K562 (cell line): ENCODE data around the gene LYPD6B. TPM values are rescaled to one million over a fixed set of nuclear protein-coding genes. Genes with fewer than 3 reads are reported as not detected.
A peak's percentile ranks its signal among the peaks of the same experiment; 100 is the strongest.

Experiments
- ATAC-seq: fragments of 200-7000 bp; cut with Tn5 transposase; 3 replicates; pipeline ENCODE4 v1.9.1; 2020; ENCODE audit warnings: moderate library complexity
- BruUV-seq: library from RNA; stranded (reverse); fragments of 400-500 nt; replicated peaks from 2 replicates; lab custom pipeline; 2021; lab: Mats Ljungman, UMichigan
- CTCF ChIA-PET: fragments of 300-600 bp; formaldehyde crosslinking; extraction: SDS; loops from one replicate; lab custom pipeline; 2021; ENCODE audit warnings: low intra/inter-chr PET ratio; lab: Yijun Ruan, JAX
- POLR2A ChIA-PET: fragments of 300-600, 350-650 bp; sonication (Branson Sonifier 250); formaldehyde crosslinking; extraction: SDS; loops from one replicate; lab custom pipeline; 2021; ENCODE audit warnings: antibody characterized with exemption, inconsistent platforms; lab: Yijun Ruan, JAX
- DNase-seq, 4 experiments: peaks; one replicate each; pipeline versions ENCODE4 v3.0.0 to v3.0.0-alpha.2; 2011 to 2018; ENCODE audit warnings: low spot score in 3 of 4, mixed read lengths in 3 of 4; ENCODE audit errors: extremely low read depth in 1 of 4
- FAIRE-seq: peaks from 2 replicates; lab custom pipeline; 2011; peaks lifted over from hg19 to GRCh38; lab: Jason Lieb, UNC
- H2AFZ ChIP-seq: 2 replicates; pipeline ENCODE4 v1.6.0; 2011; ENCODE audit warnings: low read depth, low read length, control low read depth, inconsistent platforms
- H3K27ac ChIP-seq: fragments of 200-600 bp; 3 replicates; pipeline ENCODE4 v1.8.0; 2011; ENCODE audit warnings: low read depth, mild to moderate bottlenecking, control low read depth, inconsistent platforms, low read length, moderate library complexity, mixed read lengths; ENCODE audit errors: extremely low read depth
- H3K27me3 ChIP-seq, 2 experiments: fragments of 300-600 bp in 1 of 2; 2 replicates in 1 of 2; 3 replicates in 1 of 2; pipeline versions ENCODE4 v1.6.0 to v1.8.0; 2011; ENCODE audit warnings: inconsistent platforms in 2 of 2, low read length in 2 of 2, mild to moderate bottlenecking in 1 of 2, mixed read lengths in 1 of 2, moderate library complexity in 1 of 2; ENCODE audit not compliant: control insufficient read depth in 2 of 2, insufficient read depth in 2 of 2
- H3K36me3 ChIP-seq: fragments of 300-600 bp; 3 replicates; pipeline ENCODE4 v1.8.0; 2011; ENCODE audit warnings: mild to moderate bottlenecking, low read length, inconsistent platforms; ENCODE audit not compliant: control insufficient read depth, insufficient read depth
- H3K4me1 ChIP-seq, 2 experiments: fragments of 200-600 bp in 1 of 2; replicated peaks in 1 of 2; 2 replicates in 1 of 2; 3 replicates in 1 of 2; pipeline versions ENCODE4 v1.5.1 to v1.8.0; 2011; ENCODE audit warnings: inconsistent platforms in 2 of 2, low read length in 2 of 2, mild to moderate bottlenecking in 1 of 2, mixed read lengths in 1 of 2, moderate library complexity in 1 of 2; ENCODE audit not compliant: control insufficient read depth in 2 of 2, insufficient read depth in 2 of 2
- H3K4me2 ChIP-seq: 2 replicates; pipeline ENCODE4 v1.6.1; 2011; ENCODE audit warnings: low read length, control low read depth, inconsistent platforms, mixed read lengths; ENCODE audit not compliant: insufficient read depth
- H3K4me3 ChIP-seq: fragments of 200-600 bp; sonication (generic), shearing (Covaris generic); 2 replicates; pipeline ENCODE4 v1.5.1; 2016; ENCODE audit warnings: control low read depth, inconsistent platforms
- H3K79me2 ChIP-seq: fragments of 200-600 bp; 3 replicates; pipeline ENCODE4 v1.8.0; 2011; ENCODE audit warnings: low read length, inconsistent platforms; ENCODE audit not compliant: control insufficient read depth, insufficient read depth
- H3K9ac ChIP-seq, 2 experiments: 2 replicates each; pipeline versions ENCODE4 v1.6.0 to v1.6.1; 2011; ENCODE audit warnings: low read depth in 2 of 2, low read length in 2 of 2, control low read depth in 1 of 2, inconsistent platforms in 1 of 2, mild to moderate bottlenecking in 1 of 2, mixed read lengths in 1 of 2; ENCODE audit not compliant: insufficient read depth in 1 of 2
- H3K9me1 ChIP-seq: one replicate; pipeline ENCODE4 v1.6.0; 2011; ENCODE audit warnings: inconsistent platforms, mild to moderate bottlenecking, low read length, moderate library complexity; ENCODE audit not compliant: control insufficient read depth, insufficient read depth
- H3K9me3 ChIP-seq: replicated peaks from 2 replicates; pipeline ENCODE4 v1.5.1; 2011; ENCODE audit warnings: low read depth, low read length, inconsistent platforms; ENCODE audit not compliant: control insufficient read depth, insufficient read depth
- H4K20me1 ChIP-seq: replicated peaks from 2 replicates; pipeline ENCODE4 v1.6.1; 2011; ENCODE audit warnings: low read length, inconsistent platforms, mixed read lengths; ENCODE audit not compliant: control insufficient read depth, insufficient read depth
- CSDE1 ChIP-seq, 2 experiments: fragments of 450-650 bp; IDR thresholded peaks; 2 replicates each; pipeline ENCODE4 v1.6.1; 2016; ENCODE audit warnings: mild to moderate bottlenecking in 1 of 2
- HDAC2 ChIP-seq: fragments of 450-650 bp; IDR thresholded peaks from 2 replicates; pipeline ENCODE4 v1.6.1; 2016; ENCODE audit warnings: mild to moderate bottlenecking
- OTX1 ChIP-seq: fragments of 450-650 bp; formaldehyde crosslinking; IDR thresholded peaks from 2 replicates; pipeline ENCODE4 v1.4.0; 2022; ENCODE audit warnings: mild to moderate bottlenecking
- POU5F1 ChIP-seq: fragments of 150-350 bp; IDR thresholded peaks from 2 replicates; pipeline ENCODE4 v1.6.1; 2014; ENCODE audit warnings: borderline replicate concordance, low read length, low read depth, mild to moderate bottlenecking; ENCODE audit not compliant: partially characterized antibody
- TAF9B ChIP-seq: fragments of 450-650 bp; IDR thresholded peaks from 2 replicates; pipeline ENCODE4 v1.6.1; 2018; ENCODE audit warnings: mild to moderate bottlenecking; ENCODE audit not compliant: partially characterized antibody
- ZNF57 ChIP-seq: fragments of 450-650 bp; formaldehyde crosslinking; IDR thresholded peaks from 2 replicates; pipeline ENCODE4 v1.4.0; 2020; ENCODE audit warnings: mild to moderate bottlenecking, moderate library complexity
- ZNF586 ChIP-seq: fragments of 450-650 bp; formaldehyde crosslinking; conservative IDR thresholded peaks from 2 replicates; pipeline ENCODE4 v1.4.0; 2020; ENCODE audit warnings: mild to moderate bottlenecking, moderate library complexity
- ZNF780A ChIP-seq: fragments of 250-450 bp; sonication (Bioruptor Pico); IDR thresholded peaks from 2 replicates; pipeline ENCODE4 v1.5.0; 2021; ENCODE audit warnings: mild to moderate bottlenecking
- WGBS: fragments of 100-300 bp; shearing (Covaris generic); methylation state at CpG from one replicate; pipeline ENCODE4 v1.1.6; 2016; ENCODE audit warnings: low coverage, mixed read lengths; ENCODE audit not compliant: insufficient coverage; ENCODE audit errors: missing lambda C conversion rate; 5-methylcytosine and 5-hydroxymethylcytosine counted together
- in situ Hi-C: fragments of 300-500 bp; cut with MboI; formaldehyde crosslinking; loops from 4 replicates; pipeline ENCODE4 v1.15.0; 2018; ENCODE audit warnings: inconsistent platforms, mixed read lengths
- intact Hi-C: fragments of 100-400 bp; cut with micrococcal nuclease; formaldehyde crosslinking; loops from 2 replicates; pipeline ENCODE4 v1.14.2; 2022
- polyA plus RNA-seq, 8 experiments: library from polyadenylated mRNA; depleted of rRNA in 4 of 8; stranded (reverse) in 5 of 8; unstranded in 3 of 8; fragments of >200 nt; fragmentation: Nextera tagmentation in 2 of 8; fragmentation: Illumina TruSeq in 1 of 8; extraction: Ambion mirVana in 2 of 8; extraction: Trizol in 1 of 8; gene quantifications; 2 replicates each; pipeline versions ENCODE4 v1.2.1 to v1.2.3, GENCODE V29; 2011 to 2014; ENCODE audit warnings: inconsistent platforms in 1 of 8, missing spikeins in 1 of 8
- total RNA-seq, 7 experiments: library from RNA; depleted of rRNA in 6 of 7; stranded (reverse); fragments of >200 nt in 6 of 7; fragmentation: Illumina TruSeq in 2 of 7; extraction: Trizol in 2 of 7; gene quantifications; 2 replicates each; pipeline versions ENCODE4 v1.2.1 to v1.2.3, GENCODE V29; 2011 to 2021; ENCODE audit warnings: low replicate concordance in 1 of 7

The LYPD6B gene
- total and polyA plus RNA-seq, 9 of the 15 experiments (the other 6 are each of a cell fraction or from before 2014, with no cell fraction given): not detected

DNA sequence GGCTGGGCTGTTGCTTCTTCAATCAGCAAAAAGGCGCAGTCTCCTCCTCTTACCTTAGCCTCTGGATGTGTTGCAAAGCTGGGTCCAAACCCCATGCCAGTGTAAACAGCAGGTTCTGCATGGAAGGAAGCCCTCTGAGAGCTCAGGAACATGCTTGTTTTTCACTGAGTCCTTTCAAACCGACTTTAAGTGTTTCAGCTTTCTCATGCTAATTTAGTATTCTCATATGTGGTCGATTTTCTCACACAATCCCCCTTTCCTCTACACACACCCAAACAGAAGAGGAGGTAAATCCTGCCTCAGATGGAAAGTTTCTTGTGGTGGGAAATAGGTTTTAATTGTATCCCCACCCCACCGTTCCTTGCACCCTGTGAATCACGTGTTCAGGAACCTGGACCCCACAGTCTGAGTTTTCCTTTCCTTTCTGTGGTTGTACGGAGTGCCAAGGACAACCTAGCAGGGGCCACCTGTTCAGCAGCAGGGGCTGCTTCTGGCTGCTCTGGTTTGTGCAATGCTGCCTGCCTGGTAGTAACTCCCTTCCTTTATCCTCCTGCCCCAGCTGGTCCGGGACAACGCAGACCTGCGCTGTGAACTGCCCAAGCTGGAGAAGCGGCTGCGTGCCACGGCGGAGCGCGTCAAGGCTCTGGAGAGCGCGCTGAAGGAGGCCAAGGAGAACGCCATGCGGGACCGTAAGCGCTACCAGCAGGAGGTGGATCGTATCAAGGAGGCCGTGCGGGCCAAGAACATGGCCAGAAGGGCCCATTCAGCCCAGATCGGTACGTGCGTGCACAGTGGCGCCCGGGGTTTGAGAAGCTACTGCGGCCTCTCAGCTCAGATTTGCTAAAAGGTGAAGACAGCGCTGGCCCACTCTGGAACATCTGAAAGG is 28.7 kb upstream of the LYPD6B start:
- H3K79me2 ChIP-seq: no peaks in the 10 kb centered on the region
- TF ChIP-seq ZNF780A (CRISPR knock-in tag): no peak
- no peak for TF ChIP-seq ZNF57 (CRISPR knock-in tag)
- no peaks in the 10 kb centered on the region; the same call in 1 of the 2 replicates for H4K20me1 ChIP-seq
- no peaks in the 10 kb centered on the region for H3K9me3 ChIP-seq
- peaks cover 9 to 16% of the 10 kb centered on the region in 2 experiments; a peak in 3 of 5 replicates for H3K27me3 ChIP-seq
- no TSS peak for BruUV-seq
- no peak for DNase-seq
- no peak for FAIRE-seq
- intact Hi-C loops (no loop called here), in situ Hi-C loops (no loop called here)
- no peak overlapping the region for H2AFZ ChIP-seq
- H3K9me1 ChIP-seq: no peaks in the 10 kb centered on the region
- no peak overlapping the region for H3K27ac ChIP-seq
- H3K4me1 ChIP-seq: no peaks in the 10 kb centered on the region; a peak in 1 of 5 replicates
- ATAC-seq: peak; percentile 41
- CTCF ChIA-PET: no interaction called here
- POLR2A ChIA-PET: no interaction called here
- no peak overlapping the region for H3K4me3 ChIP-seq
- WGBS: under 1% methylated on average over 31 of the region's 31 CpGs
- H3K9ac ChIP-seq: 0 out of 4 replicates have a peak overlapping the region, but pooled peaks of 1 of the 2 experiments have one; percentile 13
- no peak overlapping the region for H3K4me2 ChIP-seq
- no peaks in the 10 kb centered on the region for H3K36me3 ChIP-seq

DNA sequence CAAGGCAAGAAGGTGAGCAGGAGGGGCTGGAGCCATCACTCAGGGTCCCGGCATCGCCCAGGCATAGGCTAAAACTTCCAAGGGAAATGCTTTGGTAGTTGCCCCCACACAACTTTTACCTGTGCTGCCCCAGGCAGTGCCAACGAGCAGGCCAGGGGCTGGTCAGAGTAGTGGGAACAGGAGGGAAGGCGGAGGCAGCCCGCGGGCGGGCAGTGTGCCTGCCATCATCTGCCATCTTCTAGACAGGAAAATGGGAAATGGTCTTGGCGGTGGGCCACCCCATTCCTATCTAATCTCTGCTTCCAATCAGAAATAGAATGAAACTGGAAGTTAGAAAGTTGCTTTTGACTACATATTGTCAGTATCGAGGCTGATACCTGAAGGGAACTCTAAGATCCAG is 26.0 kb upstream of the LYPD6B start:
- 0% methylated on average over 9 of the region's 9 CpGs for WGBS
- ATAC-seq (no peak), FAIRE-seq (no peak), DNase-seq (no peak)
- Histone ChIP-seq H3K4me1 (no peaks in the 10 kb centered on the region; a peak in 1 of 5 replicates), H3K9me3 (no peaks in the 10 kb centered on the region), H4K20me1 (no peaks in the 10 kb centered on the region; the same call in 1 of the 2 replicates), H3K9ac (no peak overlapping the region), H3K4me3 (no peak overlapping the region), H3K9me1 (no peaks in the 10 kb centered on the region), H3K27ac (no peak overlapping the region), H2AFZ (no peak overlapping the region), H3K36me3 (no peaks in the 10 kb centered on the region), H3K4me2 (no peak overlapping the region), H3K79me2 (no peaks in the 10 kb centered on the region), H3K27me3 (peaks cover 7 to 11% of the 10 kb centered on the region in 2 experiments; a peak in 3 of 5 replicates)
- ChIA-PET POLR2A (no interaction called here), CTCF (no interaction called here)
- no peak for TF ChIP-seq TAF9B
- TF ChIP-seq HDAC2: no peak
- no peak for TF ChIP-seq OTX1 (CRISPR knock-in tag)
- no peak for TF ChIP-seq POU5F1
- TF ChIP-seq ZNF586: no peak
- TF ChIP-seq CSDE1 (IDR thresholded peaks at IDR 0.05): no peak
- in situ Hi-C loops (no loop called here), intact Hi-C loops (no loop called here)
- no TSS peak for BruUV-seq
